Amniotic stem cell (primary cell): ENCODE measurements around the gene STX17.

Experiments
- DNase-seq: peaks from one replicate; lab custom pipeline; 2025; lab: John Stamatoyannopoulos, UW

Gene STX17

GRCh38 chr9:99907208-99907532 lies 716 bp downstream of the STX17 start:
- DNase-seq = no peak

- no peak for DNase-seq
Observed at GRCh38 chr9:99911600-99911999, 5.1 kb downstream of the STX17 start.

- no peak for DNase-seq
Observed at GRCh38 chr9:99916650-99917049, 10.2 kb downstream of the STX17 start.

GRCh38 chr9:99918134-99918533 lies 11.7 kb downstream of the STX17 start:
- DNase-seq = no peak

- DNase-seq = no peak
Observed at GRCh38 chr9:99919930-99920329, 13.5 kb downstream of the STX17 start.

- no peak for DNase-seq
Observed at GRCh38 chr9:99921875-99922710, 15.6 kb downstream of the STX17 start.

GRCh38 chr9:99922711-99923030 lies 16.2 kb downstream of the STX17 start:
- no peak for DNase-seq

GRCh38 chr9:99925541-99925940 lies 19.1 kb downstream of the STX17 start:
- DNase-seq = no peak

GRCh38 chr9:99929652-99930051 lies 23.2 kb downstream of the STX17 start:
- DNase-seq = no peak

- DNase-seq = no peak
Observed at GRCh38 chr9:99931155-99931840, 24.8 kb downstream of the STX17 start.

GRCh38 chr9:99936947-99937587 lies 30.6 kb downstream of the STX17 start:
- DNase-seq = no peak

GRCh38 chr9:99947395-99947794 lies 40.9 kb downstream of the STX17 start:
- no peak for DNase-seq

- no peak for DNase-seq
Observed at GRCh38 chr9:99948482-99948881, 42.0 kb downstream of the STX17 start.

GRCh38 chr9:99948896-99949295 lies 42.4 kb downstream of the STX17 start:
- DNase-seq = no peak

- DNase-seq = no peak
Observed at GRCh38 chr9:99953861-99954507, 47.5 kb downstream of the STX17 start.

GRCh38 chr9:99954819-99955218 lies 48.4 kb downstream of the STX17 start:
- DNase-seq = no peak

GRCh38 chr9:99955606-99956005 lies 49.2 kb downstream of the STX17 start:
- no peak for DNase-seq

- no peak for DNase-seq
Observed at GRCh38 chr9:99962680-99963261, 56.3 kb downstream of the STX17 start.

GRCh38 chr9:99964336-99964735 lies 57.9 kb downstream of the STX17 start:
- no peak for DNase-seq

- no peak for DNase-seq
Observed at GRCh38 chr9:99966001-99966400, 59.5 kb downstream of the STX17 start.

- DNase-seq = no peak
Observed at GRCh38 chr9:99966716-99967115, 60.3 kb downstream of the STX17 start.

- DNase-seq = no peak
Observed at GRCh38 chr9:99967457-99967856, 61.0 kb downstream of the STX17 start.
